MV-4-11 (cell line): ENCODE data around the gene TMEM207.

Experiments
- DNase-seq: peaks from one replicate; lab custom pipeline; 2025; lab: John Stamatoyannopoulos, UW

Gene TMEM207

GRCh38 chr3:190385731-190386688, 63.7 kb downstream of the TMEM207 start:
- peak; percentile 62 for DNase-seq

GRCh38 chr3:190384309-190384756, 65.4 kb downstream of the TMEM207 start:
- peak; percentile 69 for DNase-seq

- no peak for DNase-seq
These were observed 67.6 kb downstream of the TMEM207 start for GRCh38 chr3:190382082-190382481.

- DNase-seq = no peak
These were observed 68.3 kb downstream of the TMEM207 start for GRCh38 chr3:190381441-190381840.

GRCh38 chr3:190380184-190380583, 69.5 kb downstream of the TMEM207 start:
- no peak for DNase-seq
